SK-N-SH (cell line): ENCODE measurements around the gene WDR64. TPM values are rescaled to one million over a fixed set of nuclear protein-coding genes. Genes with fewer than 3 reads are reported as not detected.

Experiments used
- CTCF ChIA-PET: fragments of 300-600, 350-600 bp; formaldehyde crosslinking; extraction: SDS; loops from one replicate; lab custom pipeline; 2021; lab: Yijun Ruan, JAX
- POLR2A ChIA-PET: fragments of 350-600 bp; sonication (Branson Sonifier 250); formaldehyde crosslinking; extraction: SDS; loops from one replicate; lab custom pipeline; 2020; ENCODE audit warnings: antibody characterized with exemption, inconsistent platforms; lab: Yijun Ruan, JAX
- DNase-seq: peaks from one replicate; pipeline ENCODE4 v3.0.0; 2012
- H2AFZ ChIP-seq: fragments of 200-600 bp; sonication (generic); 2 replicates; pipeline ENCODE4 v1.8.1; 2016; ENCODE audit warnings: antibody characterized with exemption, mild to moderate bottlenecking, low read depth
- H3F3A ChIP-seq: fragments of 200-600 bp; sonication (generic); replicated peaks from 2 replicates; pipeline ENCODE3; 2016; ENCODE audit warnings: antibody characterized with exemption, mild to moderate bottlenecking; ENCODE audit not compliant: insufficient read depth
- H3K27ac ChIP-seq, 2 experiments: fragments of 200-500 bp in 1 of 2; fragments of 200-600 bp in 1 of 2; sonication (Bioruptor generic) in 1 of 2; sonication (generic), shearing (Covaris generic) in 1 of 2; 2 replicates each; pipeline versions ENCODE4 v1.5.1 to v1.6.1; 2014 to 2016; ENCODE audit warnings: low read depth in 2 of 2, inconsistent platforms in 1 of 2, low read length in 1 of 2, mild to moderate bottlenecking in 1 of 2, mixed read lengths in 1 of 2
- H3K27me3 ChIP-seq: fragments of 200-600 bp; sonication (generic), shearing (Covaris generic); 2 replicates; pipeline ENCODE4 v1.6.1; 2016; ENCODE audit warnings: mixed run types; ENCODE audit not compliant: insufficient read depth
- H3K36me3 ChIP-seq, 2 experiments: fragments of 200-500 bp in 1 of 2; fragments of 200-600 bp in 1 of 2; sonication (Bioruptor generic) in 1 of 2; sonication (generic) in 1 of 2; replicated peaks in 1 of 2; 2 replicates each; pipeline versions ENCODE3 to v1.5.1; 2014 to 2016; ENCODE audit warnings: low read length in 1 of 2, mild to moderate bottlenecking in 1 of 2; ENCODE audit not compliant: insufficient read depth in 2 of 2, control insufficient read depth in 1 of 2
- H3K4me1 ChIP-seq, 2 experiments: fragments of 200-500 bp in 1 of 2; fragments of 200-600 bp in 1 of 2; sonication (Bioruptor generic) in 1 of 2; sonication (generic), shearing (Covaris generic) in 1 of 2; 2 replicates each; pipeline versions ENCODE4 v1.5.1 to v1.6.1; 2014 to 2016; ENCODE audit warnings: low read depth in 1 of 2, low read length in 1 of 2, mixed run types in 1 of 2; ENCODE audit not compliant: insufficient read depth in 2 of 2, control insufficient read depth in 1 of 2
- H3K4me2 ChIP-seq: fragments of 200-600 bp; sonication (generic), shearing (Covaris generic); 2 replicates; pipeline ENCODE4 v1.6.1; 2017; ENCODE audit warnings: mixed run types
- H3K4me3 ChIP-seq, 2 experiments: fragments of 200-500 bp in 1 of 2; fragments of 200-600 bp in 1 of 2; sonication (Bioruptor generic) in 1 of 2; sonication (generic), shearing (Covaris generic) in 1 of 2; 2 replicates each; pipeline versions ENCODE4 v1.5.1 to v1.8.1; 2014 to 2016; ENCODE audit warnings: low read depth in 2 of 2, inconsistent platforms in 1 of 2, low read length in 1 of 2, mild to moderate bottlenecking in 1 of 2, mixed read lengths in 1 of 2, moderate library complexity in 1 of 2
- H3K79me2 ChIP-seq: fragments of 200-600 bp; sonication (generic); 2 replicates; pipeline ENCODE4 v1.8.1; 2017; ENCODE audit warnings: mild to moderate bottlenecking; ENCODE audit not compliant: insufficient read depth
- H3K9ac ChIP-seq: fragments of 200-600 bp; sonication (generic); 2 replicates; pipeline ENCODE4 v1.6.1; 2017; ENCODE audit warnings: mixed run types
- H3K9me2 ChIP-seq: fragments of 200-600 bp; sonication (generic); 2 replicates; pipeline ENCODE4 v1.6.1; 2017; ENCODE audit warnings: mixed run types
- H3K9me3 ChIP-seq: fragments of 200-600 bp; sonication (generic); 2 replicates; pipeline ENCODE4 v1.6.1; 2017; ENCODE audit warnings: mixed run types, mild to moderate bottlenecking, moderate library complexity
- H4K20me1 ChIP-seq: fragments of 200-600 bp; sonication (generic); 2 replicates; pipeline ENCODE4 v1.6.1; 2017; ENCODE audit warnings: mild to moderate bottlenecking, mixed run types; ENCODE audit not compliant: insufficient read depth
- CHD2 ChIP-seq: fragments of 150-350 bp; IDR thresholded peaks from 2 replicates; pipeline ENCODE4 v1.6.1; 2018; ENCODE audit warnings: low read length; ENCODE audit not compliant: partially characterized antibody
- EP300 ChIP-seq, 2 experiments: IDR thresholded peaks; 2 replicates each; pipeline versions ENCODE4 v1.4.0 to v1.6.1; 2012; ENCODE audit warnings: borderline replicate concordance in 1 of 2, low read depth in 1 of 2, low read length in 1 of 2
- EZH2phosphoT487 ChIP-seq: fragments of 200-600 bp; sonication (generic); IDR thresholded peaks from 2 replicates; pipeline ENCODE4 v1.6.1; 2017; ENCODE audit warnings: low read depth, mixed run types, mild to moderate bottlenecking, antibody characterized with exemption, moderate library complexity, borderline replicate concordance
- FOSL2 ChIP-seq: IDR thresholded peaks from 2 replicates; pipeline ENCODE4 v1.4.0; 2012; ENCODE audit warnings: low read depth, mild to moderate bottlenecking, moderate library complexity, borderline replicate concordance
- GABPA ChIP-seq: IDR thresholded peaks from 2 replicates; pipeline ENCODE4 v1.4.0; 2012; ENCODE audit warnings: low read depth, mild to moderate bottlenecking
- NRF1 ChIP-seq: IDR thresholded peaks from 2 replicates; pipeline ENCODE4 v1.6.1; 2012; ENCODE audit warnings: low read depth, mild to moderate bottlenecking, low read length
- PBX3 ChIP-seq: IDR thresholded peaks from 2 replicates; pipeline ENCODE4; 2012
- REST ChIP-seq: IDR thresholded peaks from 2 replicates; pipeline ENCODE4 v1.6.1; 2012; ENCODE audit warnings: mild to moderate bottlenecking, low read depth, low read length, moderate library complexity
- RFX5 ChIP-seq: IDR thresholded peaks from 2 replicates; pipeline ENCODE4 v1.6.1; 2012; ENCODE audit warnings: mild to moderate bottlenecking, improper control_type of control experiment, low read length
- TAF1 ChIP-seq: IDR thresholded peaks from 2 replicates; pipeline ENCODE4 v1.6.1; 2012; ENCODE audit warnings: low read depth, mild to moderate bottlenecking, low read length, moderate library complexity, borderline replicate concordance
- TCF12 ChIP-seq: IDR thresholded peaks from 2 replicates; pipeline ENCODE4 v1.4.0; 2012
- YY1 ChIP-seq: IDR thresholded peaks from 2 replicates; pipeline ENCODE4 v1.4.0; 2012; ENCODE audit warnings: low read depth, mild to moderate bottlenecking
- WGBS: methylation state at CpG from one replicate; pipeline ENCODE4 v1.1.6; 2017; ENCODE audit warnings: low lambda C conversion rate; 5-methylcytosine and 5-hydroxymethylcytosine counted together
- polyA plus RNA-seq, 3 experiments: library from polyadenylated mRNA; depleted of rRNA; stranded (reverse); fragments of >200 nt; gene quantifications; 2 replicates each; pipeline ENCODE4 v1.2.3, GENCODE V29; 2012

Gene WDR64
- polyA plus RNA-seq, 1 of the 3 experiments (the other 2 are of a cell fraction): not detected

GRCh38 chr1:241730031-241730430 is 78.0 kb downstream of the WDR64 start:
- H2AFZ ChIP-seq: no peak overlapping the region
- peak; percentile 79 for TF ChIP-seq REST
- TF ChIP-seq EZH2phosphoT487: no peak
- TF ChIP-seq, all 33 proteins: peak for 1
- CTCF ChIA-PET: no interaction called here
- Histone ChIP-seq H3K4me3 (no peak overlapping the region), H3K4me2 (no peak overlapping the region), H3K9ac (no peak overlapping the region), H3K27me3 (no peaks in the 10 kb centered on the region), H3F3A (no peaks in the 10 kb centered on the region), H3K9me2 (no peaks in the 10 kb centered on the region), H3K9me3 (no peaks in the 10 kb centered on the region), H3K27ac (no peak overlapping the region), H3K36me3 (no peaks in the 10 kb centered on the region), H4K20me1 (no peaks in the 10 kb centered on the region), H3K4me1 (no peaks in the 10 kb centered on the region), H3K79me2 (no peaks in the 10 kb centered on the region)
- no peak for DNase-seq
- POLR2A ChIA-PET: no interaction called here

- Histone ChIP-seq H3K36me3 (no peaks in the 10 kb centered on the region), H3K9me3 (no peaks in the 10 kb centered on the region), H4K20me1 (no peaks in the 10 kb centered on the region), H3K27ac (no peak overlapping the region), H3K4me3 (no peak overlapping the region), H3K4me2 (no peak overlapping the region), H3F3A (no peaks in the 10 kb centered on the region), H2AFZ (no peak overlapping the region), H3K4me1 (no peaks in the 10 kb centered on the region), H3K79me2 (no peaks in the 10 kb centered on the region), H3K9me2 (no peaks in the 10 kb centered on the region), H3K9ac (no peak overlapping the region), H3K27me3 (no peaks in the 10 kb centered on the region)
- CTCF ChIA-PET: no interaction called here
- DNase-seq: no peak
- POLR2A ChIA-PET: no interaction called here
- TF ChIP-seq FOSL2 (no peak), EP300 (IDR thresholded peaks at IDR 0.05; ENCODE audit: borderline replicate concordance in 1 of 2, low read depth in 1 of 2, low read length in 1 of 2) (no peak), NRF1 (no peak), CHD2 (no peak), RFX5 (no peak), EZH2phosphoT487 (no peak), YY1 (no peak), TAF1 (no peak), GABPA (no peak), PBX3 (no peak), TCF12 (no peak)
- 81% methylated on average over 2 of the region's 2 CpGs for WGBS
Measured at GRCh38 chr1:241733899-241734298, 81.8 kb downstream of the WDR64 start.
